HK-2 (cell line): ENCODE results near the gene SLC6A1.
"Not testable (repeated sequence)": the region's sequence is repeated elsewhere in the genome, so short reads cannot be mapped to it uniquely, and the experiment has no call there.

Experiments used
- DNase-seq: peaks from one replicate; pipeline ENCODE4 v3.0.0-alpha.2; 2018; ENCODE audit not compliant: unreplicated experiment

SLC6A1 gene

GRCh38 chr3:11059799-11060115 is 67.2 kb downstream of the SLC6A1 start:
- DNase-seq: no peak

GRCh38 chr3:11060500-11061251 is 68.1 kb downstream of the SLC6A1 start:
- DNase-seq: peak; percentile 64

GRCh38 chr3:11061268-11061871 is 68.8 kb downstream of the SLC6A1 start:
- not testable (repeated sequence) for DNase-seq

GRCh38 chr3:11062704-11063103 is 70.2 kb downstream of the SLC6A1 start:
- no peak for DNase-seq

GRCh38 chr3:11071096-11071755 is 78.7 kb downstream of the SLC6A1 start:
- no peak for DNase-seq

- DNase-seq: no peak
Measured at GRCh38 chr3:11072631-11073030, 80.1 kb downstream of the SLC6A1 start.

GRCh38 chr3:11074011-11074410 is 81.5 kb downstream of the SLC6A1 start:
- no peak for DNase-seq

GRCh38 chr3:11074451-11074850 is 81.9 kb downstream of the SLC6A1 start:
- DNase-seq: no peak

- not testable (repeated sequence) for DNase-seq
Measured at GRCh38 chr3:11075122-11075521, 82.6 kb downstream of the SLC6A1 start.

- DNase-seq: no peak
Measured at GRCh38 chr3:11076711-11077110, 84.2 kb downstream of the SLC6A1 start.

GRCh38 chr3:11077466-11077865 is 84.9 kb downstream of the SLC6A1 start:
- no peak for DNase-seq

- DNase-seq: no peak
Measured at GRCh38 chr3:11078826-11079515, 86.4 kb downstream of the SLC6A1 start.

- DNase-seq: no peak
Measured at GRCh38 chr3:11080492-11080891, 87.9 kb downstream of the SLC6A1 start.

- DNase-seq: no peak
Measured at GRCh38 chr3:11084098-11084497, 91.5 kb downstream of the SLC6A1 start.

- no peak for DNase-seq
Measured at GRCh38 chr3:11084677-11085076, 92.1 kb downstream of the SLC6A1 start.

GRCh38 chr3:11085093-11085840 is 92.7 kb downstream of the SLC6A1 start:
- DNase-seq: no peak

- DNase-seq: no peak
Measured at GRCh38 chr3:11086856-11087255, 94.3 kb downstream of the SLC6A1 start.

GRCh38 chr3:11088066-11088465 is 95.5 kb downstream of the SLC6A1 start:
- no peak for DNase-seq

- DNase-seq: no peak
Measured at GRCh38 chr3:11088831-11089230, 96.3 kb downstream of the SLC6A1 start.
